Upper lobe of left lung (tissue), 4 donors: Measurements from ENCODE around the gene RNF222.

Experiments used
- CTCF ChIP-seq, 6 experiments: fragments of 450-650 bp in 4 of 6; fragments of 200-600 bp in 2 of 6; sonication (generic) in 2 of 6; IDR thresholded peaks; one replicate each; pipeline ENCODE4 v1.5.1; 2016 to 2019; ENCODE audit warnings: antibody characterized with exemption in 6 of 6
- POLR2A ChIP-seq, 4 donors: fragments of 450-650 bp; IDR thresholded peaks; one replicate each; pipeline ENCODE4 v1.5.1; 2016 to 2017; ENCODE audit warnings: antibody characterized with exemption in 4 of 4, mild to moderate bottlenecking in 2 of 4

GRCh38 chr17:8369944-8370343 is 27.7 kb downstream of the RNF222 start:
- TF ChIP-seq CTCF (IDR thresholded peaks at IDR 0.05) (no peak), POLR2A (IDR thresholded peaks at IDR 0.05) (no peak)
